ENCODE measurements around the gene SPZ1. TPM values are rescaled to one million over a fixed set of nuclear protein-coding genes. Genes with fewer than 3 reads are reported as not detected.
"Not testable (repeated sequence)": the region's sequence is repeated elsewhere in the genome, so short reads cannot be mapped to it uniquely, and the experiment has no call there.

SPZ1 gene
- total RNA-seq, 2 donors from 2014 or later = not detected

DNA sequence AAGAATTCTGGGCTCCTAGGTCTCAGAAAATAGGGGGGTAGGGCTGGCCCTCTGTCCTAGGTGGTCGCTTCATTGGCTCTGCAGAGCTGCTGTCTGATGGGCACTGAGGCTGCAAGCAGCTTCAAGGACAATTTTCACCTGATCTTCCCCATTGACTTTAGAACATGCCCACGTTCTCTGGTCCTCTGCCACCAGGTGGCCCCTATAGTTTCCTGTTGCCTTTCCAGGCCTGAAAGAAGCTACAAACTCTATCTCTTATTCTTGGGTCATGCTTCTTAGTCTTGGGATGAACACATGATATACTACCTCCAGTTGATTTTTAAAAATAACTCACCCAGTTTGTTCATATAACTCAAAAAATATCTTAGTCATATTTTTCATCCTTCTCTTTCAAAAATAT, 26.3 kb downstream of the SPZ1 start:
- intact Hi-C loops (cut with DNase I) = no loop called here
- no peaks in the 10 kb centered on the region for H3K9me3 ChIP-seq
- H3K4me3 ChIP-seq = no peak overlapping the region
- no peaks in the 10 kb centered on the region for H3K4me1 ChIP-seq
- TF ChIP-seq, protein P1, sequence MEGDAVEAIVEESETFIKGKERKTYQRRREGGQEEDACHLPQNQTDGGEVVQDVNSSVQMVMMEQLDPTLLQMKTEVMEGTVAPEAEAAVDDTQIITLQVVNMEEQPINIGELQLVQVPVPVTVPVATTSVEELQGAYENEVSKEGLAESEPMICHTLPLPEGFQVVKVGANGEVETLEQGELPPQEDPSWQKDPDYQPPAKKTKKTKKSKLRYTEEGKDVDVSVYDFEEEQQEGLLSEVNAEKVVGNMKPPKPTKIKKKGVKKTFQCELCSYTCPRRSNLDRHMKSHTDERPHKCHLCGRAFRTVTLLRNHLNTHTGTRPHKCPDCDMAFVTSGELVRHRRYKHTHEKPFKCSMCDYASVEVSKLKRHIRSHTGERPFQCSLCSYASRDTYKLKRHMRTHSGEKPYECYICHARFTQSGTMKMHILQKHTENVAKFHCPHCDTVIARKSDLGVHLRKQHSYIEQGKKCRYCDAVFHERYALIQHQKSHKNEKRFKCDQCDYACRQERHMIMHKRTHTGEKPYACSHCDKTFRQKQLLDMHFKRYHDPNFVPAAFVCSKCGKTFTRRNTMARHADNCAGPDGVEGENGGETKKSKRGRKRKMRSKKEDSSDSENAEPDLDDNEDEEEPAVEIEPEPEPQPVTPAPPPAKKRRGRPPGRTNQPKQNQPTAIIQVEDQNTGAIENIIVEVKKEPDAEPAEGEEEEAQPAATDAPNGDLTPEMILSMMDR (IDR thresholded peaks at IDR 0.05) = peak; percentile 21
- no peaks in the 10 kb centered on the region for H3K27me3 ChIP-seq
- no peak overlapping the region for H3K9ac ChIP-seq (ENCODE audit: low read depth in 2 of 2, low read length in 2 of 2)
- no peak for DNase-seq
- H3K36me3 ChIP-seq = no peaks in the 10 kb centered on the region
- no peak overlapping the region for H3K27ac ChIP-seq

DNA sequence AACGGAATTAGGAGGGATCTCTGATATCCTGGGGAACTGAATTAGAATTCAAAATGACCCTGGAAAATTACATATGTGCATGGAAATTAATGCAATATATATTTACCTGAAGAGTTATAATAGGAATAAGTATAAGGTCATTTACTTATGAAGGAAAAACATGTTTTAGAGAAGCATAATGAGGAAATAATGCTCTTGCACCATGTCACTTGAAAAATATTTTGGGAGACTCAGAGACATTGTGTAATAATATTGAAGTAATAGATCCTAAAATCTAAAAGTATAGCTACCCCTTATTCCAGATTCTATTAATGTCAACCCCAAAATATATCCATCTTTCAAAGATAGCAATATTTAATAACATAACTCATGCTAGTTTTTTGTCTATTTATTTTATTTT, 28.4 kb downstream of the SPZ1 start:
- H3K36me3 ChIP-seq = no peaks in the 10 kb centered on the region
- no peaks in the 10 kb centered on the region for H3K27me3 ChIP-seq
- intact Hi-C loops (cut with DNase I) = no loop called here
- no peak for DNase-seq
- H3K4me3 ChIP-seq = no peak overlapping the region
- no peak overlapping the region for H3K27ac ChIP-seq
- H3K9ac ChIP-seq (ENCODE audit: low read depth in 2 of 2, low read length in 2 of 2) = no peak overlapping the region
- no peaks in the 10 kb centered on the region for H3K9me3 ChIP-seq
- H3K4me1 ChIP-seq = no peaks in the 10 kb centered on the region
- TF ChIP-seq, protein P1 (IDR thresholded peaks at IDR 0.05) = no peak

DNA sequence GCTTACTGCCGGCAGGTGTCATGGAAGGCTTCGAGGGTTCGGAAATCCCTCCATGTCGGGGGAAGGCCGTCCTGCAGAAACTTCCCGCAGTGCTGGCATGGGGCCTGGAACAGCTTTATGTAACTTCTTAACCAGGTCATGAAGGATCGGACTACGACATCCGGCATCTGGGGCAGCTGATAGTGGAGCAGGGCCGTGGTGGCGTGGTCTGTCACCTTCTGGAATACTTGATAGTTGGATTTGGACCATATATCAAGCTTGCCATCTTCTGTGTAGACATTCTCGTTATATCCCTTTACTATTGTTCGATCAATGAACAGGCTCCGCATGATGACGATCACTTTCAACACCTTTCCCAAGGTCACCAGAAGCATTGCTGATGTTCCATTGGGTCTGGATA, 31.2 kb downstream of the SPZ1 start:
- H3K27ac ChIP-seq; H3K9ac ChIP-seq (ENCODE audit: low read depth in 2 of 2, low read length in 2 of 2); H3K4me3 ChIP-seq; intact Hi-C loops (cut with DNase I); H3K36me3 ChIP-seq; H3K27me3 ChIP-seq; DNase-seq; H3K9me3 ChIP-seq; H3K4me1 ChIP-seq: not testable (repeated sequence)

DNA sequence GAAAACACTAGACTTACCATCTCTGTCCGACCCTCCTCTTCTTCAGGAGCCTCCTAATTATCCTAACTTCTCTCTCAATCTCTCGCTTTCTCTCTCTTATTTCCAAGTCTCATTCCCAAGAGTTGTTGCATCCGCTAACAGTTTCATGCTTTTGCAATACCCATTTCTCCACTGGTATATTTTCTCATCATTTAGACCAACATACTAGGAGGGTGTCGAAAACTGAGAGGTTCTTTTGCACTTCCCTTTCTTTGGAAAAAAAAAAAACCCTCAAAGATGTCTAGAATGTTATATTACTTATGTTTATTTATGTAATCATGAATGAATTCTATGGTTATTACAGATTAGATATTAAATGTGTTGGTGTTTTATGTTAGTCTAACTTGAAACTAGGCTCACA, 35.9 kb downstream of the SPZ1 start:
- Histone ChIP-seq H3K4me3 (no peak overlapping the region), H3K9ac (ENCODE audit: low read depth in 2 of 2, low read length in 2 of 2) (no peak overlapping the region), H3K27me3 (no peaks in the 10 kb centered on the region), H3K27ac (no peak overlapping the region), H3K36me3 (no peaks in the 10 kb centered on the region), H3K9me3 (no peaks in the 10 kb centered on the region), H3K4me1 (no peaks in the 10 kb centered on the region)
- intact Hi-C loops (cut with DNase I) = no loop called here
- DNase-seq = no peak
- TF ChIP-seq, protein P1 (IDR thresholded peaks at IDR 0.05) = no peak

DNA sequence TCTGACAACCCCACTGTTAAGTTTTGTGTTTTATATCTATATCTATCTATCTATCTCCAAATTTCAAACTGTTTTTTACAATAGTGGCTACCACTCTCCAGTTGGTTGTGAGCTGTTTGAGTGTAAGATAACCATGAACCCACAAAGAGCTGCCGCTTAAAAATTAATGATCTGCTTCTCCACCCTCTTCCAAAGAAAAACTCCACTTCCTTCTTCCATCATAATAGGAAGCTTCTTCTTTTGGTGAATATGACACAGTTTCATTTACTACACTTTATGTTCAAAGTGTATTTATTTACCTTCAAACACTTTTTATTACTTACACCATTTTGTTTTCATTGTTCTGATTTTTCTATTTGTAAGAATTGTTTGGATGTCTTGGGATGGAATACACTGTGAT, 37.9 kb downstream of the SPZ1 start:
- intact Hi-C loops (cut with DNase I) = no loop called here
- Histone ChIP-seq H3K4me1 (no peaks in the 10 kb centered on the region), H3K27ac (no peak overlapping the region), H3K9me3 (no peaks in the 10 kb centered on the region), H3K27me3 (no peaks in the 10 kb centered on the region), H3K36me3 (no peaks in the 10 kb centered on the region), H3K9ac (ENCODE audit: low read depth in 2 of 2, low read length in 2 of 2) (no peak overlapping the region), H3K4me3 (no peak overlapping the region)
- no peak for DNase-seq
- TF ChIP-seq, protein P1 (IDR thresholded peaks at IDR 0.05) = no peak

DNA sequence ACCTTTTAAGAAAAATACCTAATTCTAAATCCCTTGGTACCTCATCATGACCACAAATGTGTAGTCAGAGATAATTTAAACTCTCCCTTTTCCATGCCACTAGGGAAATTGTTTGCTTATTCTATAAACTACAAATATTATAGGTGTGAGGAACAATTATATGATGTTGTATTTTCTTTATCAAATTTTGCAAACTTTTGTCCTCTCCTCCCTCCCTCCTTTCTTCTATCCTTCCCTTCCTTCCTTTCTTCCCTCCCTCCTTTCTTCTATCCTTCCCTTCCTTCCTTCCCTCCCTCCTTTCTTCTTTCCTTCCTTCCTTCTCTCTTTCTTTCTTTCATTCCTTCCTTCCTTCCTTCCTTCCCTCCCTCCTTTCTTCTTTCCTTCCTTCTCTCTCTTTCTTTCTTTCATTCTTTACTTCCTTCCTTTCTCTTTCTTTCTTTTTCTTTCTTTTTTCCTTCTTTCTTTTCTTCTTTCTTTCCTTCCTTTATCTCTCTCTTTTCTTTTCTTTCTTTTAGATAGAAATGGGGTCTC, 41.2 kb downstream of the SPZ1 start:
- Histone ChIP-seq H3K4me3 (no peak overlapping the region), H3K36me3 (no peaks in the 10 kb centered on the region), H3K27me3 (no peaks in the 10 kb centered on the region), H3K4me1 (no peaks in the 10 kb centered on the region), H3K27ac (no peak overlapping the region), H3K9ac (ENCODE audit: low read depth in 2 of 2, low read length in 2 of 2) (no peak overlapping the region), H3K9me3 (no peaks in the 10 kb centered on the region)
- intact Hi-C loops (cut with DNase I) = no loop called here
- DNase-seq = no peak
- TF ChIP-seq, protein P1 (IDR thresholded peaks at IDR 0.05) = no peak

All from colonic mucosa (tissue), 4 donors.